Activated CD4-positive, CD25-positive, alpha-beta regulatory T cell (primary cell): ENCODE data around the gene HEATR1.
"Not testable (repeated sequence)": the region's sequence is repeated elsewhere in the genome, so short reads cannot be mapped to it uniquely, and the experiment has no call there.

Experiments used
- DNase-seq, 4 experiments: peaks; one replicate each; lab custom pipeline; 2025; lab: John Stamatoyannopoulos, UW

Gene HEATR1

GRCh38 chr1:236590553-236591150, 13.7 kb downstream of the HEATR1 start:
- DNase-seq, result no peak

GRCh38 chr1:236589531-236589930, 14.8 kb downstream of the HEATR1 start:
- DNase-seq, result no peak

DNA sequence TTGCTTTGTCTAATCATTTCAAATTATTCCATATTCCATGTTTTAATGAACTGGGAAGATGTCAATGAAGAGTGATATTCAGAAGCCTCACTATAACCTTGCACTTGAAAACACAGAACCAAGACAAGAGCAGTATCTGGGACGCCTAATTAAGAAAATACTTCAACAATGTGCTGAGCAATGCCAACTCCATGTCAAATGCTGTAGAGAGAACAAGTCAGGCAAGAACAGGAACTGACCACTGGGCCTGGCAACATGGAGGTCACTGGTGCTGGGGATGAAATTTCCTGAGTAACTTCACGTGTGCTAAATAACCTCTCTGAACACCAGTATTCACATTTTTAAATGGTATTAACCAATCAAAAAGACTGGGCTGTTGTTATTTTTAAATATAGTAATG, 22.8 kb downstream of the HEATR1 start:
- no peak for DNase-seq

GRCh38 chr1:236580404-236580803, 23.9 kb downstream of the HEATR1 start:
- DNase-seq, result not testable (repeated sequence)

- DNase-seq, result no peak
Observed at GRCh38 chr1:236578661-236579060, 25.7 kb downstream of the HEATR1 start.

GRCh38 chr1:236577041-236577440, 27.3 kb downstream of the HEATR1 start:
- DNase-seq, result not testable (repeated sequence)

DNA sequence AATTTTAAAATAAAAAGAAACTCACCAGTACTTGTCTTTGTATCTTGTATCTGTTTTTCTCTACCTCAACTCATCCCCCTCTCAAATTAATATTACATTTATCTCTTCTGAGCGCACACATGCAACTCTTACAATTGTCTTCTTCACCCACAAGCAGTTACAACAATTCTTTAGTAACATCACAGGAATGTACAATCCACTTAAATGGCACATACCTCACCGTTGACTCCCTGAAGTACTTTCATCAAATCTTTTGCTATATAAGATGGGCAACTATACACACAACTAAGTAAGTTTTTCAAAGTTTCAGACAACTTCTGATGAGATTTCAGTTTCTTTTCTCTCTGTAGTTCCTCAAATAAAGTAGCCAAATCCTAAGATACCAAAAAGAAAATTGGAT, 28.3 kb downstream of the HEATR1 start:
- DNase-seq, result no peak

DNA sequence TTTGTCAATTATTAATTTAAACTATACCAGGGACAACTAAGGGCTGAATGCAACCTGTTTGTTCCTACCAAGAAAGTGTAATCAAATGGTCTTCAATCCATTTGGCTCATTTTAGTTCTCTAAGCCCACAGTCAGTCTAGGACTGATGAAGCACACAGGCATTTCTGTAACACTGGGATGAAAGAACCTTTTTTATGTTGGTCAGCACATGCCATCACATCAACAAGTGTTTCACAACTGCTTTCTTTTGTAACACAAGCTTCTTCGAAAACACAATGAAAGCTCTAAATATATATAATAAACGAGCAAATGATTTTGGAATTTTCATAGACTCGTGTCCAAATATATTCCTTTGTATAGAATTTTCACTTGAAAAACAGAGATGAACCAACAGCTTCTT, 28.8 kb downstream of the HEATR1 start:
- DNase-seq, result no peak

DNA sequence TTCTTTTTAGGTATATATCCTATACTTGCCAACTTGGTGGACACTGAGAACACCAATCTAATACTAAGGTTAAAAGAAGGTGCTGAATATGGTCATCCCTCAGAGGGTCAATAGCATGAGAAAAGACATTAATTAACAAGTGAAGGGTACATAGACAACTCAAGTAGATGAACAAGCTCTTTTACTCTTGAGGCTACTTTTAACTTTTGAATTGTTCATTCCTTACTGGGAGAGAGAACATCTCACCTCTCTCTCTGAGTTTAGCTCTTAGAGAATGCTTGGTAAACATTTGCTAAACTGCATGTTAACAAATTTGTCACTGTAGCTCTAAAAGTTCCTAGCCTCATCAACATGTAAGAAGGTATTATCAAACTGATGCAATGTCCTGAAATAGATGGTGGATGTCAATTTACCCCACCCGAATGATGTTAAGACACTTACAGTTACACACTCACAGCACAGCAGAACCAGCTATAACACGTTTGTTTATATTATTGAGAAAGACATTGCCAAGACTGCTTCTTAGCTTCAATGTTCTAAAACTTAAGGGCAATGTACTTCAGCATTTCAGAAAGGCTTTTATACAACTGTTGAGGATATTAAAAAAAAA, 35.9 kb downstream of the HEATR1 start:
- DNase-seq, result no peak

- no peak for DNase-seq
Observed at GRCh38 chr1:236565530-236565929, 38.8 kb downstream of the HEATR1 start.

- no peak for DNase-seq
Observed at GRCh38 chr1:236561976-236562375, 42.3 kb downstream of the HEATR1 start.

GRCh38 chr1:236560213-236560771, 44.0 kb downstream of the HEATR1 start:
- no peak for DNase-seq

- no peak for DNase-seq
Observed at GRCh38 chr1:236558846-236559245, 45.5 kb downstream of the HEATR1 start.

- no peak for DNase-seq
Observed at GRCh38 chr1:236558081-236558480, 46.2 kb downstream of the HEATR1 start.

DNA sequence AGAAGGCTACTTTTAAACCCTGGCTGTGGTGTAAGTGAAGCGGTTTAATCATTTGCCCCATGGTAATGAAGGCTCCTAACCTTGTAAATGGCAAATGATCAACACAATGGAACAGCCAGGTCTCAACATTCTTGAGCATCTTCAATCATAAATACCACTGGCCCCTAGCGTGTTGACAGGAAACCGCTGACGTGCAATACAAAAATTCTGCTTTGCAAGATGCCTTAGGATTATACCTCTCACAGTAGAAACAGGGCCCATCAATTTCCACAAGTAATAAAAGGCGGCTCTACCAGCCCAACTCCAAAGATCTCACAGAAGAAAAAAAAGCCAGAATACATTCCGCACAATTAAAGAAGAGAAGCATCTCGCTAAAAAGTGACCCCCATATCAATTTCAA, 47.7 kb downstream of the HEATR1 start:
- DNase-seq, result no peak

GRCh38 chr1:236553370-236553769, 50.9 kb downstream of the HEATR1 start:
- no peak for DNase-seq

GRCh38 chr1:236552901-236553300, 51.4 kb downstream of the HEATR1 start:
- DNase-seq, result no peak

DNA sequence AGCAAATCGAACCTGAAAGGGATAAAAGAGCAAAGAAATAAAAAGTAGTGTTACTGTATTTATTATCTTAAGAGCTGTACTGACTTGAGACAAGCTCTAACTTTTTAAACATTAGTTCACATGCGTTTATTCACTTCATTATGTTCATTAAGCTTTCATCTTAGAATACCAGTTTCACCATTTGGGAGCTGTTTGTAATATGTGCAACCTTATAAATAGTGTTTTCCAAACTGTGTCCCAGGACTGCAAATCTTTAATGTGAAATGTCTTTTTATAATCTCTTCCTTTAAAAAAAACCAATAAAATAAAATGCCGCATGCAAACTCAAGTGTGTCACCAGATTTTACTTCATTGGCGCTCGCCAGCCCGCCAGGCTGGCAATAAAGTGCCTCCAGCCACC, 52.2 kb downstream of the HEATR1 start:
- no peak for DNase-seq

GRCh38 chr1:236550961-236551851, 53.1 kb downstream of the HEATR1 start:
- DNase-seq, result no peak

DNA sequence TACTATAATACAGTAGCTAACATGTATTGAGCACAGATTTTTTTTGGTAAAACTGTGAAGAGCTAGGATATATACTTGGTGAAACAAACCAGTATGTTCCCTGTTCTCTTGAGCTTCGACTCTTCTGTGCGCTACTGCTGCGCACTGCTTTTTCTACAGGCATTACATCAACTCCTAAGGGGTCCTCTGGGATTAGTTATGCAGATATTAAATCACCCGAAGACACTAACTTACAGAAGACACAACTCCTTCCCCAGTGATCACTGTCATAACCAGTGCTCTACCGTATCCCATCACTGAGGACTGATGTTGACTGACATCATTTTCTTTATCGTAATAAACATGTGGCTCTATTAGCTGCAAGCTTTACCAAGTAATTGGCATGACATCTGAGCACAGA, 55.9 kb downstream of the HEATR1 start:
- DNase-seq, result no peak

DNA sequence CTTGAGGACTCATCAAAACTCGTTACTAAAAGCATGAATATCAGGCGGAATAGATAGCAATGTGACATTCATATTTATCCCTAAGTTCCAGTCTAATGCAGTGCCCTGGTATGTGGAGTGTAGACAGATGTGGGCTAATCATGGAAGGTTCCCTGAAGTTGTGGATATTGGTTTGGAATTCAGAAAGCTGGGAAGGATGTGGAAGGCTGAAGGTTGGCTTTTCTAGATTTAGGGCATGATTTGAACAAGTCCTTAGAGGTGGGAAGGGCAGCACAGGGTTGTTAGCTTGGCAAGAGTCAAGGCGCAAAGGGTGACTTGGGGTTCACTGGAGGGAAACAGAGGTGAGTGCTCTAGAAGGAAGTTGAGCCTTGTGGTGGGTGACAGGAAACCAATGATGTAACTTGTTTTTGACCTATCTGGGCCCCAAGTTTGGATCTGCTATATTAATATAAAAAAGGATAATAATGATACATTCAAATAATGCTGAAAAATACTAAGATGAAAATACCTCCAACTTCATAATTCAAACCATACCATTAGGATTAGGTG, 58.6 kb downstream of the HEATR1 start:
- DNase-seq, result no peak

GRCh38 chr1:236543065-236543669, 61.1 kb downstream of the HEATR1 start:
- DNase-seq, result no peak
